GM12874 (cell line): ENCODE measurements around the gene FLT3LG.

ENCODE experiments used
- CTCF ChIP-seq: IDR thresholded peaks from 2 replicates; pipeline ENCODE4 v1.5.1; 2011; ENCODE audit warnings: low read depth, mild to moderate bottlenecking, control low read depth, low read length, moderate library complexity; ENCODE audit not compliant: insufficient read depth

Gene FLT3LG

GRCh38 chr19:49461656-49462055 lies 12.4 kb upstream of the FLT3LG start:
- TF ChIP-seq CTCF: no peak

GRCh38 chr19:49462492-49462891 lies 11.5 kb upstream of the FLT3LG start:
- TF ChIP-seq CTCF: no peak

- TF ChIP-seq CTCF: no peak
Observed at GRCh38 chr19:49463960-49464740, 9.9 kb upstream of the FLT3LG start.

DNA sequence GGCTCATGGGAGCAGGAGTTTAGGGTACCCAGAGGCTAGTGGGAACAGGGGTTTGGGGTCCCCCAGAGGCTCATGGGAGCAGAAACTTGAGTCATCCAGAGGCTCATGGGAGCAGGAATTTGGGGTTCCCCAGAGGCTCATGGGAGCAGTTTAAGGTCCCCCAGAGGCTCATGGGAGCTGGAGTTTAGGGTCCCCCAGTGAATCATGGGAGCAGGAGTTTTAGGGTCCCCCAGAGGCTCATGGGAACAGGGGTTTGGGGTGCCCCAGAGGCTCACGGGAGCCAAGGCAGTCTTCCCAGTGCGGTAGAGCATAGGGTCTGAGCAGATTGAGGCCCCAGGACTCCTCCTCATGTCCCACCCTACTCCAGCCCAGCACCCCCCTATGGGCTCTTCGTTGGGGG lies 8.6 kb upstream of the FLT3LG start:
- TF ChIP-seq CTCF: no peak

- no peak for TF ChIP-seq CTCF
Observed at GRCh38 chr19:49468199-49468598, 5.8 kb upstream of the FLT3LG start.

- no peak for TF ChIP-seq CTCF
Observed at GRCh38 chr19:49468746-49469447, 5.1 kb upstream of the FLT3LG start.

DNA sequence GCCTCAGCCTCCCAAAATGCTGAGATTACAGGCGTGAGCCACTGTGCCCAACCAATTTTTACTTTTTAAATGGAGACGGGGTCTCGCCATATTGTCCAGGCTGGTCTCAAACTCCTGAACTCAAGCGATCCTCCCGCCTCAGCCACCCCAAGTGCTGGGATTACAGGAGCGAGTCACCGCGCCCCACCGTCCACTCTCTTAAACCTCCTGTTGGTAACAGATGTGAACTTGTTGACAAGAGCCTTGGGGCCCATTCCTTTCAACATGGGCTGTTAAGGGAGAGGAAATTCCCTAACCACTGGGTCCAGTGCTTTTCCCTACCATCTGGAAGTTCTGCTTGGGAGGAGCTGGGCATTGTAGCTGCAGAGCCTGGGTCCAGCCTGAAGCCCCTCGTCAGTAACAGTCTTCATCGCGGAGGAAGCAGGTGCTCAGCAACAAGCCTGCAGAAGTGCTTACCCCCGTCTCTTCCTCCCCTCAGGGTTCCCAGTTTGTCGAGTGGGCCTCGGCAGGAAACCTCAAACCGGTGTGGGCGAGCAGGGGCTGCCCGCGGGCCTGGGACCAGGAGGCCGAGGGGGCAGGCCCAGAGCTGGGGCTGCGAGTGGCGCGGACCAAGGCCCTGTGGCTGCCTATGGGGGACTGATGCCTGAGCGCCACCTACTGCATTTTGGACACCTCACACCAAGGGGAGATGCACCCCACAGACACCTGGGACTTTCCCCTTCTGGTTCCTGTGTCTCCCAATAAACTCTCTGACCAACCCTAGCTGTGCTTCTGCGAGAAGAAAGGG lies 4.0 kb upstream of the FLT3LG start:
- peak; percentile 87 for TF ChIP-seq CTCF
